IMR-90 (cell line): ENCODE results near the gene RGR.

Source experiments
- MAFK ChIP-seq: IDR thresholded peaks from 2 replicates; pipeline ENCODE4 v1.6.1; 2012; ENCODE audit warnings: low read depth, low read length, improper control_type of control experiment
- RCOR1 ChIP-seq: IDR thresholded peaks from 2 replicates; pipeline ENCODE4 v1.6.1; 2012; ENCODE audit warnings: mild to moderate bottlenecking, low read length, improper control_type of control experiment; ENCODE audit not compliant: insufficient replicate concordance
- TF ChIP-seq, protein P1 (sequence below): conservative IDR thresholded peaks from 2 replicates; pipeline ENCODE4 v1.5.1; 2012; ENCODE audit warnings: mild to moderate bottlenecking, low read depth, low read length, improper control_type of control experiment
- TF ChIP-seq, protein P2 (sequence below): fragments of 150-350 bp; IDR thresholded peaks from 2 replicates; pipeline ENCODE4 v1.6.1; 2017; ENCODE audit warnings: mild to moderate bottlenecking, antibody characterized with exemption, low read length, low read depth

DNA sequence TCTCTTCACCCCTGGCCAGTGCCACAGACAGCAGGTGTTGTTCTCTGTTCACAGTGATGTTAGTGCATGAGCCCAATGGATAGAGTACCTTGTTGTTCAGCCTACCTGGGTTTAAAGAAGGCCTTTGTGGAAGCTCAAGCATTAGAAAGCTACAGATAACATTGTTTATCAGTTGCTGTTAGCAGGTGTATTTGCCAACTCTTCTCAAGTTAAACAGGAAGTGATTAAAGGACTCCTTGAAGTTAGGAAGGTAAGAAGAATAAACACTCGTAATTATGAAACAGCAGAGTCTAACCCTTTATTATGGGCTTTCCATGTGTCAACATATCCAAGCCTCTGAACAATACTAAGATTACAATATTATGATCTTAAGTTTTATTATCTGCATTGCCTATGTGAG, 25.9 kb downstream of the RGR start:
- no peak for TF ChIP-seq RCOR1
- TF ChIP-seq, protein P1, sequence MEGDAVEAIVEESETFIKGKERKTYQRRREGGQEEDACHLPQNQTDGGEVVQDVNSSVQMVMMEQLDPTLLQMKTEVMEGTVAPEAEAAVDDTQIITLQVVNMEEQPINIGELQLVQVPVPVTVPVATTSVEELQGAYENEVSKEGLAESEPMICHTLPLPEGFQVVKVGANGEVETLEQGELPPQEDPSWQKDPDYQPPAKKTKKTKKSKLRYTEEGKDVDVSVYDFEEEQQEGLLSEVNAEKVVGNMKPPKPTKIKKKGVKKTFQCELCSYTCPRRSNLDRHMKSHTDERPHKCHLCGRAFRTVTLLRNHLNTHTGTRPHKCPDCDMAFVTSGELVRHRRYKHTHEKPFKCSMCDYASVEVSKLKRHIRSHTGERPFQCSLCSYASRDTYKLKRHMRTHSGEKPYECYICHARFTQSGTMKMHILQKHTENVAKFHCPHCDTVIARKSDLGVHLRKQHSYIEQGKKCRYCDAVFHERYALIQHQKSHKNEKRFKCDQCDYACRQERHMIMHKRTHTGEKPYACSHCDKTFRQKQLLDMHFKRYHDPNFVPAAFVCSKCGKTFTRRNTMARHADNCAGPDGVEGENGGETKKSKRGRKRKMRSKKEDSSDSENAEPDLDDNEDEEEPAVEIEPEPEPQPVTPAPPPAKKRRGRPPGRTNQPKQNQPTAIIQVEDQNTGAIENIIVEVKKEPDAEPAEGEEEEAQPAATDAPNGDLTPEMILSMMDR, result no peak
- TF ChIP-seq, protein P2, sequence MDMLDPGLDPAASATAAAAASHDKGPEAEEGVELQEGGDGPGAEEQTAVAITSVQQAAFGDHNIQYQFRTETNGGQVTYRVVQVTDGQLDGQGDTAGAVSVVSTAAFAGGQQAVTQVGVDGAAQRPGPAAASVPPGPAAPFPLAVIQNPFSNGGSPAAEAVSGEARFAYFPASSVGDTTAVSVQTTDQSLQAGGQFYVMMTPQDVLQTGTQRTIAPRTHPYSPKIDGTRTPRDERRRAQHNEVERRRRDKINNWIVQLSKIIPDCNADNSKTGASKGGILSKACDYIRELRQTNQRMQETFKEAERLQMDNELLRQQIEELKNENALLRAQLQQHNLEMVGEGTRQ, result no peak
- TF ChIP-seq MAFK, result no peak
